CD4-positive, alpha-beta T cell treated with Interleukin-1 beta for 1 hour (primary cell): ENCODE results near the gene TOR1B.
"Not testable (repeated sequence)": the region's sequence is repeated elsewhere in the genome, so short reads cannot be mapped to it uniquely, and the experiment has no call there.

Source experiments
- DNase-seq, 2 donors: peaks; one replicate each; pipeline ENCODE4 v3.0.0-alpha.2; 2020 to 2022

TOR1B gene

DNA sequence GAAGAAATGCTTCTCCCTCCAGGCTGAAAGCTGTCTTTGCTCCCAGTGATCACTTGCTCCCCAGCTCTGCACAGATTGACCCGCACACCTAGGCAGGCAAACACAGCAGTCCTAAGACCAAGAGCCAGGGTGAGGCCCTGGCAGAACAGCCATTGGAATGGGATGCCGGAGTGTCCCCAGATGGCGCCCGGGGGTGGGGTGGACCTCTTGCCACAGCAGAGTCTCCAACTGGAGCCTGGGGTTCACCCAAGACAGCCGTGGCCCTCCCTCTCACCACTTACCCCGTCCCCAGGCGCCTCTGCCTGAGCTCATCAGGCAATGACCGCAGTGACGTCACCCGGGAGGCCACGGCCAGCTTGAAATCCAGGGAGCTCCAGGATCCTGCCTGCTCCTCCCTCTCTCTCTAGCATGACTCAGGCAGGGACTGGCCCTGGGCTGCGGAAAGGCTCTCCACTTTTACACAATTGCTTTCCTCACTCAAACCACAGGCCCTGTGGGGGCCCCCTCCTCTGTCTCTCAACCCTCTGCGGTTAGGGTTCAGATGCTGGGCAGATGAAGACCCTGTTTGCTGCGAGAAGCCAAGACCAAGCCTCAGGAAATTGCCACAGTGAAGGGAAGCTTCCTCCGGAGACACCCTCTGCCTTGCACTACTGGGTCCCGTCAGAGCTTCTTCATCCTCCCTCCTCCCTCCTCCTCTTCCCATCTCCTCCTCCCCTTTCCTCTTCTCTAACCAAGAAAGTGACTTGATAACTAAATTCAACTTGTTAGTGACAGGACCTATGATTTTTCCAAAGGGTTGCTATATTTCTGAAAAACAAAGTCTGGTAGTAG, 25.8 kb upstream of the TOR1B start:
- DNase-seq = peak; percentile 37 to 92

DNA sequence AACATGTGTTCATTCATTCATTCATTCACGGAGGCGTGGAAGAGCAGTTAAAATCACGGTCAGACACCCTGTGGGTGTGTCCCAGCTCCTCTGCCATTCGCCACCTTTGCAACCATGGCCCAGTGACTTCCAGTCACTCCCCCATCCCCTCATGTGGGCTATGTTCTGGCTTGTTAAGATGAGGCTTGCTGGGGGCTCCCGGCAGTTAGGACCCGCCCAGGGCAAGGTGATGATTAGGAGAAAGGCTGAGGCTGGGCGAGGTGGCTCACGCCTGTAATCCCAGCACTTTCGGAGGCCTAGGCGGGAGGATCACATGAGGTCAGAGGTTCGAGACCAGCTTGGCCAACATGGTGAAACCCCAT, 25.2 kb upstream of the TOR1B start:
- DNase-seq = peak in 1 of 2 donors; percentile 20

DNA sequence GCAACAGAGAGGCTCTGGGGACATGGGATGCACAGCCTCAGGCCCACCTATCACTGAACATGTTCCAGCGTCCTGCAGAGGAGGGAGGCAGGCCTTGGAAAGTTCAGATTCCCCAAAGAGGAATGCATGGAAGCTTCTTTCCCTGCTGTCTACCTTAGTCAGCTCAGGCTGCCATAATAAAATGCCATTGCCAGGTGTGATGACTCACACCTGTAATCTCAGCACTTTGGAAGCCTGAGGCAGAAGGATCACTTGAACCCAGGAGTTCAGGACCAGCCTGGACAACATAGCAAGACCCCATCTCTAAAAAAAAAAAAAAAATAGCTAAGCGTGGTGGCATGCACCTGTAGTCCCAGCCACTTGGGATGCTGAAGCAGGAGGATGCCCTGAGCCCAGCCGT, 24.5 kb upstream of the TOR1B start:
- DNase-seq = no peak

DNA sequence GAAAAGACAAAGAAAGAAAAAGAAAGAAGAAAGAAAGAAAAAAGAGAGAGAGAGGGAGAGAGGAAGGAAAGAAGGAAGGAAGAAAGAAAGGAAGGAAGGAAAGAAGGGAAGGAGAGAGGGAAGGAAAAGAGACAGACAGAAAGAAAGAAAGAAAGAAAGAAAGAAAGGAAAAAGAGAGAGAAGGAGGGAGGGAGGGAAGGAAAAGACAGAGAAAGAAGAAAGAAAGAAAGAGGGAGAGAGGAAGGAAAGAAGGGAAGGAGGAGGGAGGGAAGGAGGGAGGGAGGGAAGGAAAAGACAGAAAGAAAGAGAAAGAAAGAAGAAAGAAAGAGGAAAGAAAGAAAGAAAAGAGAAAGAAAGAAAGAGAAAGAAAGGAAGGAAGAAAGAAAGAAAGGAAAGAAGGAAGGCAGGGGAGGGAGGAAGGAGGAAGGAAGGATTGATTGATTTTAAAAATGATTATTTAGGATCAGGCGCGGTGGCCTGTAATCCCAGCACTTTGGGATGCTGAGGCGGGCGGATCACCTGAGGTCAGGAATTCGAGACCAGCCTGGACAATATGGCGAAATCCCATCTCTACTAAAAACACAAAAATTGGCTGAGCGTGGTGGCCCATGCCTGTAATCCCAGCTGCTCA, 23.3 kb upstream of the TOR1B start:
- DNase-seq = no peak

DNA sequence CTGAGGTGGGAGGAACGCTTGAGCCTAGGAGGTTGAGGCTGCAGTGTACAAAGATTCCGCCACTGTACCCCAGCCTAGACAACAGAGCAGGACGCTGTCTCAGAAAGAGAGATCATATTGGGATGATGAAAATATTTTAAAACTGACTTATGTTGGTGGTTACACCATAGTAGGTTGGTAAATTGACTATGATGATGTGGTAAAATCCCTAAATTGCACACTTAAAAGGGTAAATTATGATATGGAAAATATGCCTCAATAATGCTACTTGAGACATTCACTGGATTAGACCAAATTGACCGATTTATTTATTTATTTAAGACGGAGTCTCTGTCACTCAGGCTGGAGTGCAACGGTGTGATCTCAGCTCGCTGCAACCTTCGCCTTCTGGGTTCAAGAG, 21.9 kb upstream of the TOR1B start:
- DNase-seq = no peak

DNA sequence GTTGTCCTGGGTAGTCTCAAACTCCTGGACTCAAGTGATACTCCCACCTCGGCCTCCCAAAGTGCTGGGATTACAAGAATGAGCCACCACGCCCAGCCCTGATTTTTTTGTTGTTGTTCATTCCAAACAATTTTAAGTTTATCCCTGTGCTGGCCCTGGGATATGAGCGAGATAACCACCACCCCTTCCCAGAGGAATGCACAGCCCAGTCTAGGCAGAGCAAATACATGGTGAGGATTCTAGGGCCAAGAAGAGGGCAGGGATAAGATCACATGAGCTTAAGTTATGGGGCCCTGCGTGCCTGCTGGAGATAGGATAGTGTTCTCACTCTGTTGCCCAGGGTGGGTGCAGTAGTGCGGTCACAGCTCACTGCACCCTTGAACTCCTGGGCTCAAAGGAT, 21.0 kb upstream of the TOR1B start:
- DNase-seq = no peak

DNA sequence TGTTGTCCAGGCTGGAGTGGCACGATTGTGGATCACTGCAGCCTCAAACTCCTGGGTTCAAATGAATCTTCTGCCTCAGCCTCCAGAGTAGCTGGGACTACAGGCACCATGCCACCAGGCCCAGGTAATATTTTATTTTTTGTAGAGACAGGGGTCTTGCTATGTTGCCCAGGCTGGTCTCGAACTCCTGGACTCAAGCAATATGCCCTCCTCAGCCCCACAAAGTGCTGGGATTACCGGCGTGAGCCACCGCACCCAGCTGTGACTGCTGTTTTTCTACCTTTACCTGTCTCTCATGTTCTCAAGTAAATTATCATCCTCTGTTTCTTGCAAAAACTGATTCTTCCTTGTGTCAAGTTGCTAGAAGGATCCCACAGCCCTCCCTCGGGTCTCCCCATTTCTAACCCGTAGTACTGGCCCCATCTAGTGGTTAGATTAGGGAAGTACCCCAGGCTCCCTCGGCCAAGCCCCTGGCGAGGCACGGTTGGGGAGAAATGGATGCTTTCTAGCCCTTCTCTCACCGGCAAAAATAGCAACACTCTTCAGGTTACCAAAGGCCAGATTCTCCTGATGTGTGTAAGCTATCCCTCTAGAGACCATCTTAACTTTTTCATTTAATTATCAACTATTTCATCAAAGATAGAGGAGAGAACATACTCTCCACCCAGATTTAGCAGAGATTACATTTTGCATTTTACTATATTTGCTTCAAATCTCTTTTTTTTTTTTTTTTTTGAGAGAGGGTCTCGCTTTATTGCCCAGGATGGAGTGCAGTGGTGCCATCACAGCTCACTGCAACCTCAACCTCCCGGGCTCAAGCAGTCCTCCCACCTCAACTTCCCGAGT, 19.2 kb upstream of the TOR1B start:
- peak; percentile 73 to 82 for DNase-seq

DNA sequence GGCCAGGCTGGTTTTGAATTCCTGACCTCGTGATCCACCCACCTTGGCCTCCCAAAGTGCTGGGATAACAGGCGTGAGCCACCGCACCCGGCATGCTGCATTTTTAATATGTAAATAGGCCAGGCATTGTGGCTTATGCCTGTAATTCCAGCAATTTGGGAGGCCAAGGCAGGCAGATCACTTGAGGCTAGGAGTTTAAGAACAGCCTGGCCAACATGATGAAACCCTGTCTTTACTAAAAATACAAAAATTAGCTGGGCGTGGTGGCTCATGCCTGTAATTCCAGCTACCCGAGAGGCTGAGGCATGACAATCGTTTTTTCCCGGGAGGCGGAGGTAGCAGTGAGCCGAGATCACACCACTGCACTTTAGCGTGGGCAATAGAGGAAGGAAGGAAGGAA, 18.0 kb upstream of the TOR1B start:
- DNase-seq = not testable (repeated sequence)

DNA sequence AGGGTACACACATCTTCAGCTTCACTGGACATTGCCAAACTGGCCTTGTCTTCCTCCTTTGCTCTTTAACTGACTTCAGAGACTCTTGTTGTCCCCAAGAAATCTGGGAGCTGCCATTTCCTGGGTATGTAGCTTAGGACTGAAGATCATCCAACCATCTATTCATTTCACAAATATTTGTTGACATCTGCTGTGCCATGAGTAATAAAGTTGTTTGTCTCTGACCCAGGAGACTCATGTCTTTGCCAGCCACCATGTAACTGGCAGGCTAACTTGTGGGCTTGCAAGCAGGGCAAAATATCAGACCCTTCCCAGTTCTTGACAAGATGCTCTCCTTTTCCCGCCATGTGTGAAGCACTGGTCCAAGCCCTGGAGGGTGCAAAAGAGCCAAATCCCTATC, 17.1 kb upstream of the TOR1B start:
- DNase-seq = no peak

DNA sequence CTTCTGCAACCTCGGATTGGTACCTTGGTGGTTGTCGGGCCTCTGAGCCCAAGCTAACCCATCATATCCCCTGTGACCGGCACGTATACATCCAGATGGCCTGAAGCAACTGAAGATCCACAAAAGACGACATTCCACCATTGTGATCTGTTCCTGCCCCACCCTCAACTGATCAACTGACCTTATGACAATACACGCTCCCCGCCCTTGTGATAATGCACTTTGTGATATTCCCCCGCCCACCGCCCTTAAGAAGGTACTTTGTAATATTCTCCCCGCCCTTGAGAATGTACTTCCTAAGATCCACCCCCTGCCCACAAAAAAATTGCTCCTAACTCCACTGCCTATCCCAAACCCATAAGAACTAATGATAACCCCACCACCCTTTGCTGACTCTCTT, 16.5 kb upstream of the TOR1B start:
- no peak for DNase-seq

DNA sequence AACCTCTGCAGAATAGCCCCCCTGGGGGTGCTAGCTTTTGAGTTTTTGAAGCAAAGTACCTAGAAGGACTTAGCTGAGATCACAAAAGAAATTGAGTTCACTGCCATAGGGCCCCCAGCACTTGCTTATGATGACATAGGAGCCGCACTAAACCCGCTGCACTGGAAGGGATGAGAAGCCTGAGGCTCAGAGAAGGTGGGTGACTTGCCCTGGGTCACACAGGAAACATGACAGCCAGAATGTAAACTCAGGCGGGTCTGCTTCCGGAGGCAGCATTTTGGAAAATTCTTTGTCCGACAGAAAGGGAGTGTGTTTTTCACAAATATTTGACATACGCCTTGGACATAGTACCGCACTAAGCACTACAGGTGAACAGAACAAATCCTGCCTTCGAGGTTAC, 8.4 kb upstream of the TOR1B start:
- no peak for DNase-seq

DNA sequence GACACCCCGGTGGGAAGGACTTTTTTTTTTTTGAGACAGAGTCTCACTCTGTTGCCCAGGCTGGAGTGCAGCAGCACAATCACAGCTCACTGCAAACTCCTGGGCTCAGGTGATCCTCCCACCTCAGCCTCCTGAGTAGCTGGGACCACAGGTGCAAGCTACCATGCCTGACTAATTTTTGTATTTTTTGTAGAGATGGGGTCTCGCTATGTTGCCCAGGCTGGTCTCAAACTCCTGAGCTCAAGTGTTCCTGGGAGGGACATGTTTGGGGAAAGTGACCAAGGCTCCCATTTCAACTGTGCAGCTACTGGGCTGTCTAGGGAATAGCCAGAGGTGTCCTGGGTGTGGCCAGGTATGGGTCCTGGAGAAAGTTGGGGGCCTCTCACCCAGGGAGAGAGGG, 7.0 kb upstream of the TOR1B start:
- not testable (repeated sequence) for DNase-seq

DNA sequence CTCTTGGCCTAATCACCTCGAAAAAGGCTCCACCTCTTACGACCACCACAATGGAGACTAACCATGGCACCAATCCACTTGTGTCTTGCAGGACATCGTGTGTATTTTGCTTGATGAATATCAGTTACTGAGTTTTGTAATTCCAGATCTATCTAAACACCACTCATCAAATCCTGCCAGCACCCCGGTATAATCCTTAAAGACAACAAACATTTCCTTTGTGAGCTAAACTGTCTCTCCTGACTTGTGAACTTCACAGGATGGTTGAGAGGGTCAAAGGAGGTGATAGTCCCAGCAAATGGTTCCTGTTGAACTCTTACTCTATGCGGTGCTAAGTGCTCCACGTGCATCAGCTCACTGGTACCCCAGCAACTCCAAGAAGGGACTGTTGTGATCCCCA, 4.0 kb upstream of the TOR1B start:
- no peak for DNase-seq

DNA sequence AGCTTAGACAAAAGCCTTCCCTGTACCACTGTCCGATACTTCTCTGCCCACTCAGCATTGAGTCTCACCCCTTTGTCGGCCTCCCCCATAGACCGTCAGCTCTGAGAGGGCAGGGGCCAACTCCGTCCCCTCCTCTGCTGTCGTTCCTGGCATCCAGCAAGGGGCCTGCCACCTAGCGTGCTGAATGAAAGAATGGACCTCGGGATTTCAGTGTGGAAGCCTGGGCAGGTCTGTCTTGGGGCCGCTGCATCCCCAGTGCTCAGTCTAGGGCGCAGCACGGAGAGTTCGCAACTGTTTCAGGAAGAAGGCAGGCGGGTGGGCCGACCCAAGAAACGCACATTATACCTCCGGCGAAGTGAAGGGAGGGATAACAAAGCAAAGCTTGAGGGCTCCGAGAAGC, 1.5 kb upstream of the TOR1B start:
- DNase-seq = no peak

DNA sequence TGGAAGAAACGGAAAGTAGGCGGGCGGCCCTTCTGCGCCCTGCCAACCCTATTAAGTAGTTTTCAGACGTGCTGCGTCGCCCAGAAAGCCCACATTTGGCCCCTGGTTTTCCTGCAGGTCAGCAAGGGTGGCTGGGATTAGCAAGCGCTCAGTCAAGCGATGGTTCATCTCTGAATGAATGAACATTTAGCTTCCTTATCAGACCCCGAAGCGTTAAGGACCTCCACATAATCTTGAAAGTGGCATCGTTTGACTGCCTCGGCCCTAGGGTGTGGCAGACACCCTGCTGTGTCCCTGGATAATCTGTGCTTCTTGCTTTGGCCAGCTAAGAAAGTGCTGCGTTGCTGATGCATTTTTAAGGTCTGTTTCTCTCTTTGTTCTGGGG, 684 bp downstream of the TOR1B start:
- no peak for DNase-seq

DNA sequence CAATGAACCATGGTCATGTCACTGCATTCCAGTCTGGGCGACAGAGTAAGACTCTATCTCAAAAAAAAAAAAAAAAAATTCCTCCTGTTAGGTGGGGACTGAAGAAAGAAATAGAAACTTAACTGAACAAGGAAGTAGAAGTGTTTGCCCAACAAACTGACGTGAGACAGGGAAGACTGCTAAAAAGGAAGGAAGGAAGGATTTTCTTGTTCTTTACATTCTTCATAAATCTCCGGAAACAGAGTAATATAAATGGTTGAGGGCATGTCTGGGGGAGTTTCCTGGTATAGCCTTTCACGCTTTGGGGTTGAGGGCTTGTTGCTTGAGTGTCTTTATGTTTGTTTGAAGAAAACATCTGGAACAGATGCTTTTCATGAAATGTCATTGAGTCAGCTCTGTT, 3.1 kb downstream of the TOR1B start:
- no peak for DNase-seq

DNA sequence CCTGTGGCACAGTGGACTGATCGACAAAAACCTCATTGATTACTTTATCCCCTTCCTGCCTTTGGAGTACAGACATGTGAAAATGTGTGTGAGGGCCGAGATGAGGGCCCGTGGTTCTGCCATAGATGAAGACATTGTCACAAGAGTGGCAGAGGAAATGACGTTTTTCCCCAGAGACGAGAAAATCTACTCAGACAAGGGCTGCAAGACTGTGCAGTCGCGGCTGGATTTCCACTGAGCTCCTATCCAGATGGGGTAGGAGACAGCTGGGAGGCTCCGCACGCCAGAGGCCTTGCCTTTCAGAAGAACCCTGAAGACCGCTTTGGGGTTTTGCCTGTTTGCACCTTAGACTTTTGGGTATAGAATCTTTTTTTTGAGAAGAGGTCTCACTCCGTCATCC, 6.4 kb downstream of the TOR1B start:
- DNase-seq = no peak

DNA sequence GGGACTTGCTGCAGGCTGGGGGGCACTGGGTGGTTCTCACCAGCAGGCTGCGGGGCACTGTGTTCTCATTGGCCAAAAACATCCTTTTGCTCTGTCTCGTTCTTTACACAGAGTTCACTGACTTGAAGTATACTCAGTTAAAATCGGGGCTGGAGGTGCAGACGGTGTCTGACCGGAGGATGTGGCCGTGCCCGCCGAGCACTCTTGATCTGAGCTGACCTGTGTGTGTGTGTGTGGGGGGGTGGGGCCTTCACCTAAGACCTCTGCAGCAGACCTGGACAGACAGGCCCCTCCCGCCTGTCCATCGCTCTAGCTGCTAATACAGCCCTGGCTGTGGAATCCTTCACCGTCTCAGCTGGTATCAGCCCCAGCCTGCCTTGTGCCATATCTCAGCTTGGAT, 7.1 kb downstream of the TOR1B start:
- DNase-seq = no peak

DNA sequence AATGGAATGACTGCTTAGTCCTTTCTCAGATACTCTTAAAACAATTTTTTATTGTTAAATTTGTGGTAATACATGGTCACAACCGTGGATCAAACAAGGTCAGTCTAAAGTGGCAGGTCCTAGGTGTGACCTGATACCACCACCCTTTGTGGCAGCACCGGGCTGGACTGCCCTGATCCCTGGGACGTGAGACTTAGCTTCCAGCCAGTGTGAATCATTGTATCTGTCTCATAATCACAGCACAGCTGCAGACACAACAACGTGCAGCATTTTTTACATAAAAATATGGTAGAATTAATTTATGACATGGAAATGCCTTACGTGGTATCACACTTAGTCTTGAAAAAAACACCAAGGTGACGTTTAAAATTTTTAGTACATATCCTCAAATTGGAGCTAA, 7.8 kb downstream of the TOR1B start:
- DNase-seq = no peak

DNA sequence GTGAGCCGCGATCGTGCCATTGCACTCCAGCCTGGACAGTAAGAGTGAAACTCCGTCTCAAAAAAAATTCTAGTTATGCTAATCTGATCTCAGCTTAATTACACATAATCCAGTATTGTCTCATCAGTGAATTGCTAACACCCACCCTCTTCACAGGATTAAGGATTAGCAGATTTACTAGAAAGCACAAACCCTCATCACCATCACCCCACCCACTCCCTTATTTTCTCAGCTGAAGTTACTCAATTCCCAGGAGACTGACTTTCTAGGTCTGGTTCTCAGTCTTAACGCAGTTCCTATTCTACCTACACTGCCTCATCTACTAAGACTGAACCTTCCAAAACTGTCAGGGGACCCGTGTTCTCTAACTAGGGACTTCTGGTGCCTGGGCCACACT, 9.0 kb downstream of the TOR1B start:
- no peak for DNase-seq

DNA sequence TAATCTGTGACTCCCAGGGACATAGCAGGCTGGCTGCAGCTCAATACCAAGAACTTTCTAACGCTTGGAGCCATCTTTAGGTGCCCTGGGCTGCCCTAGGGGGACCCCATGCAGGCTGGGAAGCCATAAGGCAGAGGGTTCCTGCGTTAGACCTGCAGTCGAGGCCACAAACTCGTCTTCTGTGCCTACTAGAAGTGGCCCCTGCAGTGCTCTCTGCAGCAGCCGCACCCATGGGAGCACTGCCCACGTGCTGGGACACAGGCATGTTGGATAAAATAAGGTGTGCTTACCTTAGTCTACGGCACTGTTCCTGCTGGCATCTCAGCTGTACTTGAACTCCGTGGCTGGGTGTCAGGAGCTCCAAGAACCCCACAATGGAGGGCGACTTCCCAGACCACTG, 9.4 kb downstream of the TOR1B start:
- no peak for DNase-seq

DNA sequence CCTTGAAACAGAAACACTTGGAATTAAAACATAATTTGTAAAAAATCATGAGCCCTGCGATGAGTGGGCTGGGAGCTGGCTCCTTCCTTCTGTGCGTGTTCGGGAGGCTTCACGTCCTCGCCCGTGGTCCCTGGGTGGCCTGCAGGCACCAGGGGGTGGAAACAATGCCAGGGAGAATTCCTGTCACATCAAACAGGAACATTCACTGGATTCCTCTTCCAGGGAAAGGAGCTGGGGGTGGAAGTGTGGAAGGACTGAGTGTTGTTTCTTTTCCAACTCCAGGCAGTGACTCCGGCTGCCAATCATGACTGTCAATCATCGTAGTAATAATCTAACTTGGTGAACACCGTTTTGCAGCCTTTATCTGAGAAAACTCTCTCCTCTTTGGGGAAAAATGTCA, 10.7 kb downstream of the TOR1B start:
- DNase-seq = no peak

DNA sequence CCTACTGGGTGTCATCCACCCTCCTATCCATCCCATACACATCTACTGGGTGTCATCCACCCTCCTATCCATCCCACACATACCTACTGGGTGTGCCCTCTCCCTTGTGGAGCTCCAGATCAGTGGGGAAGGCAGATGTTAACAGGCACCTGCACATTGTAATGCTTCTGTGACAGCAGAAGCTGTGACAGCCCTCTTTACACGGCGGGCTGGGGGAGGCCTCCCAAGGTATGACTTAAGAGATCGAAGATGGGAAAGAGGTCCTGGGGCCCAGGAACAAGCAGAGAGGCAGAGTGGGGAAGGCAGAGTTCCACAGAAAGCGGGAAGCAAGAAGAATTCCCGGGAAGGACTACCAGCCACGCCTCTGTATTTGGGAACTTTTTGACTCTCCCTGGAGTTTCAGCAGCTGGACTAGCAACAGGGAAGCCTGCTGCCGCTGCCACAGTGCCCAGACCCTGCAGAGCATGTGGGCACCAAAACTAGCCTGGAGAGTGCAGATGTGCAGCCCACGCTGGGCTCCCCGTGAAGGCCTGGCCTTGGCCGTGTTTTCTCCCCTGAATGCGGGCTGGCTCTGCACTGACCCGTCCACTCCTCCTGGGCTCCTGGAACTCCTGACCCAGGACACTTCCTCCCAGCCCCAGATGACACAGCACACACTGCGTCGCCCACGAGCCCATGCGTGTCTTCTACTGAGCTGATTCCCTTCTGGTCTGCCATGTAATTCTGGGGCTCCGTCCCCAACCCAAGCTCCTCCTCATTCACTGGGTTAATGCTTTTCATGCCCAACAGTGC, 11.6 kb downstream of the TOR1B start:
- DNase-seq = no peak
